Renal cortex interstitium (tissue), 11 donors: Measurements from ENCODE around the gene SNRPA. TPM values are rescaled to one million over a fixed set of nuclear protein-coding genes. Genes with fewer than 3 reads are reported as not detected.

Experiments used
- DNase-seq, 11 donors: peaks; one replicate each; pipeline ENCODE4 v3.0.0-alpha.2; 2013; ENCODE audit warnings: low read depth in 9 of 11, low spot score in 4 of 11; ENCODE audit errors: extremely low read depth in 1 of 11
- polyA plus RNA-seq, 3 donors: library from polyadenylated mRNA; unstranded; fragments of 120-200 nt; gene quantifications; one replicate each; pipeline ENCODE4 v1.2.1, GENCODE V29; 2013; ENCODE audit not compliant: insufficient read length in 3 of 3

The SNRPA gene
- polyA plus RNA-seq, 3 donors: 111 to 126 (median 117) TPM

GRCh38 chr19:40739030-40739839 is 11.8 kb upstream of the SNRPA start:
- DNase-seq: no peak

GRCh38 chr19:40739871-40740703 is 10.9 kb upstream of the SNRPA start:
- no peak for DNase-seq

GRCh38 chr19:40740747-40741146 is 10.3 kb upstream of the SNRPA start:
- DNase-seq: no peak

GRCh38 chr19:40741527-40742390 is 9.2 kb upstream of the SNRPA start:
- DNase-seq: no peak

GRCh38 chr19:40742477-40742876 is 8.5 kb upstream of the SNRPA start:
- no peak for DNase-seq

GRCh38 chr19:40742886-40743285 is 8.1 kb upstream of the SNRPA start:
- DNase-seq: no peak

GRCh38 chr19:40743926-40744325 is 7.1 kb upstream of the SNRPA start:
- no peak for DNase-seq

GRCh38 chr19:40744554-40745401 is 6.2 kb upstream of the SNRPA start:
- no peak for DNase-seq

GRCh38 chr19:40745402-40745780 is 5.6 kb upstream of the SNRPA start:
- no peak for DNase-seq

- DNase-seq: no peak
Observed at GRCh38 chr19:40747536-40747935, 3.5 kb upstream of the SNRPA start.

GRCh38 chr19:40750058-40750873 is 737 bp upstream of the SNRPA start, which contains the start of gene ACTMAP:
TSS of gene ACTMAP (minus strand) at chr19:40750477. CDS start at chr19:40749803, 674 bp downstream.
- DNase-seq: peak; percentile 99 to 100 (median 100)

- DNase-seq: no peak
Observed at GRCh38 chr19:40752257-40752781, 1.3 kb downstream of the SNRPA start.

- DNase-seq: no peak
Observed at GRCh38 chr19:40754611-40755247, 3.7 kb downstream of the SNRPA start.

GRCh38 chr19:40755248-40755624 is 4.2 kb downstream of the SNRPA start:
- no peak for DNase-seq

- no peak for DNase-seq
Observed at GRCh38 chr19:40755791-40756190, 4.8 kb downstream of the SNRPA start.

- DNase-seq: no peak
Observed at GRCh38 chr19:40756502-40757110, 5.6 kb downstream of the SNRPA start.

GRCh38 chr19:40758491-40758890 is 7.5 kb downstream of the SNRPA start:
- no peak for DNase-seq
